Measurements from ENCODE around the gene C3. TPM values are rescaled to one million over a fixed set of nuclear protein-coding genes. Genes with fewer than 3 reads are reported as not detected.

C3 gene
- polyA plus RNA-seq, 1 donor (not counting 4 experiments of a cell fraction or from before 2014, with no cell fraction given) = 10.7 TPM

- DNase-seq (ENCODE audit: low read depth, low spot score) = no peak
- Histone ChIP-seq H3K9me3 (ENCODE audit: control insufficient read depth, low read depth, low read length) (no peaks in the 10 kb centered on the region), H3K9ac (ENCODE audit: control insufficient read depth, extremely low read depth, insufficient read depth, low read length) (no peak overlapping the region), H3K79me2 (ENCODE audit: control insufficient read depth, insufficient read depth, low read length) (peaks cover 25% of the 10 kb centered on the region), H2AFZ (ENCODE audit: control insufficient read depth, low read length) (no peak overlapping the region), H4K20me1 (ENCODE audit: control insufficient read depth, extremely low read depth, insufficient read depth, low read length) (peaks cover 3% of the 10 kb centered on the region), H3K27me3 (ENCODE audit: control insufficient read depth, extremely low read depth, insufficient read depth, low read length) (no peaks in the 10 kb centered on the region), H3K27ac (ENCODE audit: control insufficient read depth, insufficient read depth, low read length) (no peak overlapping the region), H3K36me3 (ENCODE audit: control insufficient read depth in 2 of 2, extremely low read depth in 1 of 2, insufficient read depth in 2 of 2, low read length in 2 of 2) (peaks cover 25 to 29% of the 10 kb centered on the region in 2 experiments), H3K4me1 (ENCODE audit: control insufficient read depth, extremely low read depth, insufficient read depth, low read length) (peaks cover 28% of the 10 kb centered on the region), H3K4me2 (ENCODE audit: control insufficient read depth, extremely low read depth, insufficient read depth, low read depth, low read length) (no peak overlapping the region), H3K4me3 (ENCODE audit: control insufficient read depth in 2 of 3, extremely low read depth in 1 of 3, insufficient read depth in 2 of 3, low read depth in 1 of 3, low read length in 3 of 3) (no peak overlapping the region), H3K9me1 (ENCODE audit: control insufficient read depth, extremely low read depth, insufficient read depth, low read length) (no peaks in the 10 kb centered on the region)
- dilution Hi-C loops (cut with MboI; ENCODE audit: extremely low pct_ligation_motif_present, low sequenced_read_pairs) = no loop called here
- TF ChIP-seq CTCF (optimal IDR thresholded peaks at IDR 0.05 in 1 of 3, IDR thresholded peaks at IDR 0.05 in 1 of 3, conservative IDR thresholded peaks at IDR 0.05 in 1 of 3; ENCODE audit: extremely low read depth in 1 of 3, insufficient read depth in 2 of 3, low read length in 3 of 3) = no peak
- TF ChIP-seq EZH2 (IDR thresholded peaks at IDR 0.05; ENCODE audit: low read length) = no peak
- no peak for FAIRE-seq
Measured at GRCh38 chr19:6743714-6744380, 23.4 kb upstream of the C3 start.

- H3K27ac ChIP-seq (ENCODE audit: control insufficient read depth, insufficient read depth, low read length) = no peak overlapping the region
- H3K27me3 ChIP-seq (ENCODE audit: control insufficient read depth, extremely low read depth, insufficient read depth, low read length) = no peaks in the 10 kb centered on the region
- H3K79me2 ChIP-seq (ENCODE audit: control insufficient read depth, insufficient read depth, low read length) = peaks cover 25% of the 10 kb centered on the region
- TF ChIP-seq CTCF (optimal IDR thresholded peaks at IDR 0.05 in 1 of 3, IDR thresholded peaks at IDR 0.05 in 1 of 3, conservative IDR thresholded peaks at IDR 0.05 in 1 of 3; ENCODE audit: extremely low read depth in 1 of 3, insufficient read depth in 2 of 3, low read length in 3 of 3) (no peak), EZH2 (IDR thresholded peaks at IDR 0.05; ENCODE audit: low read length) (no peak)
- no peak overlapping the region for H3K4me3 ChIP-seq (ENCODE audit: control insufficient read depth in 2 of 3, extremely low read depth in 1 of 3, insufficient read depth in 2 of 3, low read depth in 1 of 3, low read length in 3 of 3)
- peaks cover 22 to 26% of the 10 kb centered on the region in 2 experiments for H3K36me3 ChIP-seq (ENCODE audit: control insufficient read depth in 2 of 2, extremely low read depth in 1 of 2, insufficient read depth in 2 of 2, low read length in 2 of 2)
- no peak overlapping the region for H3K9ac ChIP-seq (ENCODE audit: control insufficient read depth, extremely low read depth, insufficient read depth, low read length)
- dilution Hi-C loops (cut with MboI; ENCODE audit: extremely low pct_ligation_motif_present, low sequenced_read_pairs) = no loop called here
- H4K20me1 ChIP-seq (ENCODE audit: control insufficient read depth, extremely low read depth, insufficient read depth, low read length) = peaks cover 3% of the 10 kb centered on the region
- no peaks in the 10 kb centered on the region for H3K9me1 ChIP-seq (ENCODE audit: control insufficient read depth, extremely low read depth, insufficient read depth, low read length)
- peaks cover 36% of the 10 kb centered on the region for H3K4me1 ChIP-seq (ENCODE audit: control insufficient read depth, extremely low read depth, insufficient read depth, low read length)
- FAIRE-seq = no peak
- no peak overlapping the region for H2AFZ ChIP-seq (ENCODE audit: control insufficient read depth, low read length)
- H3K4me2 ChIP-seq (ENCODE audit: control insufficient read depth, extremely low read depth, insufficient read depth, low read depth, low read length) = no peak overlapping the region
- DNase-seq (ENCODE audit: low read depth, low spot score) = no peak
- no peaks in the 10 kb centered on the region for H3K9me3 ChIP-seq (ENCODE audit: control insufficient read depth, low read depth, low read length)
Measured at GRCh38 chr19:6743066-6743465, 22.6 kb upstream of the C3 start.

Data from keratinocyte (primary cell).